ENCODE results near the gene DPRX. TPM values are rescaled to one million over a fixed set of nuclear protein-coding genes. Genes with fewer than 3 reads are reported as not detected.

DPRX gene
- total and polyA plus RNA-seq, 2 experiments from 2014 or later, result not detected

GRCh38 chr19:53621885-53622740 is 9.7 kb upstream of the DPRX start:
- H3K4me1 Mint-ChIP-seq, result peaks cover 8% of the 10 kb centered on the region
- Histone ChIP-seq H3K27me3 (ENCODE audit: insufficient read depth) (no peaks in the 10 kb centered on the region), H4K20me1 (replicated peaks; ENCODE audit: insufficient read depth) (no peaks in the 10 kb centered on the region), H3K9me2 (ENCODE audit: insufficient read depth) (no peaks in the 10 kb centered on the region), H3K4me2 (no peak overlapping the region), H3F3A (replicated peaks; ENCODE audit: low read depth) (peaks cover 4% of the 10 kb centered on the region; the same call in 1 of the 2 replicates), H3K79me2 (replicated peaks; ENCODE audit: insufficient read depth) (no peaks in the 10 kb centered on the region), H2AFZ (peak overlapping the region; percentile 75), H3K4me3 (no peak overlapping the region), H3K27ac (ENCODE audit: low read depth) (no peak overlapping the region), H3K4me1 (ENCODE audit: insufficient read depth) (0 out of 2 replicates have a peak, but pooled peaks cover 5% of the 10 kb centered on the region), H3K36me3 (ENCODE audit: insufficient read depth) (no peaks in the 10 kb centered on the region)
- H3K4me3 Mint-ChIP-seq, result no peak overlapping the region
- ATAC-seq, result no peak
- no peak for TF ChIP-seq ZNF114 (CRISPR knock-in tag; IDR thresholded peaks at IDR 0.05)
- TF ChIP-seq REST (IDR thresholded peaks at IDR 0.05; ENCODE audit: unreplicated experiment), result no peak
- TF ChIP-seq EZH2phosphoT487 (IDR thresholded peaks at IDR 0.05; ENCODE audit: unreplicated experiment), result no peak
- no peak for TF ChIP-seq ZNF462 (CRISPR knock-in tag; IDR thresholded peaks at IDR 0.05)
- H3K9me3 Mint-ChIP-seq, result no peaks in the 10 kb centered on the region
- no peak for DNase-seq (ENCODE audit: low spot score)
- H3K27ac Mint-ChIP-seq, result peak overlapping the region; percentile 29; the same call in 1 of the 2 replicates
- H3K36me3 Mint-ChIP-seq (ENCODE audit: low read depth), result no peaks in the 10 kb centered on the region
- peaks cover 15% of the 10 kb centered on the region for H3K27me3 Mint-ChIP-seq (ENCODE audit: insufficient read depth, low read depth, poor library complexity)

Measured in GM23338 (cell line).